ENCODE results near the gene GREB1L.
"Not testable (repeated sequence)": the region's sequence is repeated elsewhere in the genome, so short reads cannot be mapped to it uniquely, and the experiment has no call there.

Gene GREB1L

DNA sequence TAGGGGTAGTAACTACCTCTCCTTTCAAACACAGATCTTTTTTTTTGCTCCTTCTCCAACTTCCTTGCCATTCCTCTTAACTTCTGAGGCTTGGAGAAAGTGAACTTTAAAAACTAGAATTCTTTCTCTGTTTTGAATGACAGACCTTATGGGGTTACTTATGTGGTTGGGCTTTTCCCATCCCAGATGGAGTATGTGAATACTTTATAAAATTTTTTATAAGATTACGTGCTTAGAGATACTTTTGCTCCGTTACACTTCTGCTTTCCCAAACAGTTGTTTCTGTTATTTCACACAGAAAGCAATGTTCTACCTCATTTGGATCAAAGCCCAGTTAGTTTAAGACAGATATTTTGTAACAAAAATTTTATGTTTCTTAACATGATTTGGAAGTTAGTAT lies 20.2 kb downstream of the GREB1L start:
- no peak for FAIRE-seq
- no peak for DNase-seq (ENCODE audit: extremely low spot score, insufficient read length, low read depth)

GRCh38 chr18:21262979-21263378 lies 20.9 kb downstream of the GREB1L start:
- FAIRE-seq (no peak), DNase-seq (ENCODE audit: extremely low spot score, insufficient read length, low read depth) (no peak)

DNA sequence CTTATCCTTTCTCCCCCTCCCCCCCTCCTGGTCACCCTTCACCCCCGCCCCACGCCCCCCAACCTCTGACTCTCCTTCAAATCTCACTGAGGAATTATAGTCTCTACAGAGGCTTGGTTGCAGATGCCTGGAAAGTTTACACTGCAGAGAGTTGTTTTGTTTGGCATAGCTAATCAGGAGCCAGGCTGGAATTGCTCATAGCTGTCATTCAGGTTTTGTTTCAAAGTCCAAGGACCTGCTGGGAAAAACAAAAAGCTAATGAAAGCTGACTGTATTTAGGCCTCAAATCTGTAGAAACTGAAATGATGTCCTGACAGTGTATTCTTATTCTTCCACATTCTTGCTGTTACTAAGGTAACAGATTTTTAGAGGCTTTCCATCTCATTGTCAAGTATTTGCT lies 22.6 kb downstream of the GREB1L start:
- FAIRE-seq: no peak

GRCh38 chr18:21265971-21266673 lies 24.1 kb downstream of the GREB1L start:
- FAIRE-seq: no peak
- no peak for DNase-seq (ENCODE audit: extremely low spot score, insufficient read length, low read depth)

More for the DNA sequence above, 22.6 kb downstream of the GREB1L start:
- no peak for DNase-seq (ENCODE audit: extremely low spot score, insufficient read length, low read depth)

- FAIRE-seq (no peak), DNase-seq (ENCODE audit: extremely low spot score, insufficient read length, low read depth) (no peak)
These were observed 25.4 kb downstream of the GREB1L start for GRCh38 chr18:21267400-21267799.

- FAIRE-seq: no peak
These were observed 27.3 kb downstream of the GREB1L start for GRCh38 chr18:21269349-21269748.

DNA sequence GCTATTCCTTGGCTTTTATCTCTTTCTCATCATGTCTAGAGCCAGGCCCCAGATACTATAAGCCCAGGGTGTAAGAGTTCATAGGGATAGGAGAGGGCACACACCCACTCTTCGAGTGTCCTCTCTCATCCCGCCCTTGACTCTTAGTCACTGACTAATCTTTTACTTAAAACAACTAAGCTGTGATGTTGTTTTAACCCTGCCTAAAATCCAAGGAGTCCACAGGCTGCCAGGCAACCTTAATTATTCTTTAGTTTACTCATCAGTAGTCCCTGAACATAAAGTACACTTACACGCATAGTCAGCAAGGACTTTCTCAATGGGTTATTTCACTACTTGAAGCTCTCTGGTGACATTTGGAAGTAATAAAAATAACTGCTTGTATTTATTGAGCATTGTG lies 28.4 kb downstream of the GREB1L start:
- DNase-seq (ENCODE audit: extremely low spot score, insufficient read length, low read depth): no peak
- FAIRE-seq: no peak

More at GRCh38 chr18:21269349-21269748, 27.3 kb downstream of the GREB1L start:
- DNase-seq (ENCODE audit: extremely low spot score, insufficient read length, low read depth): no peak

DNA sequence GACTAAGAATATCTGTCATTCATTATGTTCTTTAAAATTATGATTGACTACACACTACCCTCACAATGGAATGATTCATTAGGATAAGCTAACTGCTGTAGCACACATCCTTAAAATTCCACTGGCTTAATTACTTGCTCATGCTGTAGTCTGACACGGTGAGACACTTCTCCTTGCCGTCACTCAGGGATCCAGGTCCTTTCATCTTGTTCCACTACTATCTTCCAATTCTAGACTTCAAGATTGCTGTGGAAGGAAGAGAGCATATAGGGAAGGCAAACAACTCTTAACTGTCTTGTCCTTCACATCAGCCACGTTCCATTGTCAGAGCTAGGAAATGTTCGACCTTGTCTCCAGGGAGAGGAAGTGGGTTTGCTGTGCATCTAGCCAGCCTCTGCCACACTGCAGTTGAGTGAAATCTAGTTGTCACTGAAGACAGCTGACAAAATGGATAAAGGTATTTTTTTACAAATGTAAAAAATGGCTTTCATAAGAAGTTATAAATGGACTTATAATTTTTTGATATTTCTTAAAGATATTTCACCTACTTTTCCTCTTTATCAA lies 30.1 kb downstream of the GREB1L start:
- no peak for DNase-seq (ENCODE audit: extremely low spot score, insufficient read length, low read depth)

DNA sequence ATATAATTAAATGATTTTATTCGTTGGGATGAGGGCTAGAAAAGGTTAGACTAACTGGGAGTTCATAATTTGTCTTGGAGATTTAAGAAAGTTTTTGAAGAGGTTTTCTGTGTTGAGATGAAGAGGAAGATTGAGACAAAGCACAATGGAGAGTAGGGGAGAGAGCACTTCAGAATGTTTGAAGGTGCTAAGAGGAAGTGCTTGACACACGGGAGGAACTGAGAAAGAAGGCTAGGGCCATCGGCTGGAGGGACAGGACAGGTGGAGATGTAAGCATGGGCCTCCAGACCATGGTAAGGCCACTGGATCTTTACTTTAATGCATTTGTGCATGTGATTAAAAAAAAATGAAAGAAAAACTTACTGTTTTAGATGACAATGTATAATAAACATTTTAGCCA lies 31.5 kb downstream of the GREB1L start:
- DNase-seq (ENCODE audit: extremely low spot score, insufficient read length, low read depth) (no peak), FAIRE-seq (no peak)

More for the DNA sequence above, 30.1 kb downstream of the GREB1L start:
- FAIRE-seq: no peak

GRCh38 chr18:21275645-21276044 lies 33.6 kb downstream of the GREB1L start:
- FAIRE-seq: no peak
- DNase-seq (ENCODE audit: extremely low spot score, insufficient read length, low read depth): no peak

DNA sequence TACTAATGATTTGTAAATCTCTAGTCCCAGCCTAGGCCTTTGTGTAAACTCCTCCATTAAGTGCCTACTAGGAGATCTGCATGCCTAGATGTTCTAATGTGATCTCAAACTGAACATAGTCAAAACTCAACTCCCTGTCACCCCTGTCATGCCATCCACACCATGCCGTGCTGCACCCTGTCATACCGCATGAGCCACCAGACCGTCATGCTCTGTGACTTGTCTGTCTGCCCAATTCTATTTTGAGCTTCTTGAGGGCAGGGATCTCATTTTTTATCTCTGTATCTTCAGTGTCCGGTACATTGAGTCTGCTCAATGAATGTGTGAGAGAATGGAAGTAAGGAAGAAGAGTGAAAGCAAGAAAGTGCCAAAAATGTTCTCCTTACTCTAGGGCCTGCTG lies 35.5 kb downstream of the GREB1L start:
- FAIRE-seq: no peak

DNA sequence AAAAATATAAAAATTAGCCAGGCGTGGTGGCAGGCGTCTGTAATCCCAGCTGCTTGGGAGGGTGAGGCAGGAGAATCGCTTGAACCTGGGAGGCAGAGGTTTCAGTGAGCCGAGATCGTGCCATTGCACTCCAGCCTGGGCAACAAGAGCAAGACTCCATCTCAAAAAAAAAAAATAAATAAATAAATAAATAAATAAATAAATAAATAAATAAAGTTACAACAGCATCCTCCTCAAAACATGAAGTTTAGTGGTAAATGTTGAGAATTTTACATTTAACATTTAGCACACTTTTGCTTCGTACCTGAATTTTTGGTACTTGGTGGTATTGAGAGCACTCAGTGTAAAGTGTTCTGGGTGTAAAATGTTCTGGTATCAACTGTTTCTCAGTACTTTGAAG lies 36.2 kb downstream of the GREB1L start:
- not testable (repeated sequence) for DNase-seq (ENCODE audit: extremely low spot score, insufficient read length, low read depth); FAIRE-seq

More for the DNA sequence above, 35.5 kb downstream of the GREB1L start:
- DNase-seq (ENCODE audit: extremely low spot score, insufficient read length, low read depth): no peak

GRCh38 chr18:21281603-21282002 lies 39.6 kb downstream of the GREB1L start:
- no peak for DNase-seq (ENCODE audit: extremely low spot score, insufficient read length, low read depth)
- FAIRE-seq: no peak

DNA sequence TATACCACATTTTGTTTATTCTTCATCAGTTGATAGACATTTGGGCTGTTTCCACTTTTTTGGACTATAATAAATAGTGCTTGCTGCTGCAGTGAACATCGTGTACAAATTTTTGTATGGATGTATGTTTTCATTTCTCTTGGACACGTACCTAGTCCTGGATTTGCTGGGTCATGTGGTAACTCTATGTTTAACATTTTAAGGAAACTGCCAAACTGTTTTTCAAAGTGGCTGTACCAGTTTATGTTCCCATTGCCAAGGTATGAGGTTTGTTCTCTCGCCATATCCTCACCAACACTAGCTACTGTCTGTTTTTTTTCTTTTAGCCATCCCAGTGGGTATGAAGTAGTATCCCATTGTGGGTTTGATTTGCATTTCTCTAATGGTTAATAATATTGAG lies 42.5 kb downstream of the GREB1L start:
- DNase-seq (ENCODE audit: extremely low spot score, insufficient read length, low read depth) (no peak), FAIRE-seq (no peak)

DNA sequence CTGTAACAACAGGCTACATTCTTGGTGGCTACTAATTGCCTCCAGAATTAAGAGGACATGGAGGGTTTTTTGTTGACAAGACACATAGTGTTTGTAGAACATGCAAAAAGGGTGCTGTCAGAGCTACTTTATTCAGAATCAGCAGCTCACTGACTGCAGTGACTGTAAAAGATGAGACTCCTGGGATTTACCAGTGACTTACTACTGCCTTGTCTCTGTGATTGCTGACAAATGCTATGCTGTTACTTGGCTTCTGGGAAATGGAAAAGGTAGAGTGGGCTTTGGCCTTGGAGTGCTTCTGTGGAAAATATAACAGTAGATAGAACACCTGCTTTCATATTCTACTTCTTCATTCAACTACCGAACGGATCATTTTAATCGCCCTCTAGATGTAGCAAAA lies 47.8 kb downstream of the GREB1L start:
- FAIRE-seq (no peak), DNase-seq (ENCODE audit: extremely low spot score, insufficient read length, low read depth) (no peak)

- no peak for FAIRE-seq
- no peak for DNase-seq (ENCODE audit: extremely low spot score, insufficient read length, low read depth)
These were observed 49.1 kb downstream of the GREB1L start for GRCh38 chr18:21291106-21291505.

- FAIRE-seq (no peak), DNase-seq (ENCODE audit: extremely low spot score, insufficient read length, low read depth) (no peak)
These were observed 51.4 kb downstream of the GREB1L start for GRCh38 chr18:21293479-21293878.

DNA sequence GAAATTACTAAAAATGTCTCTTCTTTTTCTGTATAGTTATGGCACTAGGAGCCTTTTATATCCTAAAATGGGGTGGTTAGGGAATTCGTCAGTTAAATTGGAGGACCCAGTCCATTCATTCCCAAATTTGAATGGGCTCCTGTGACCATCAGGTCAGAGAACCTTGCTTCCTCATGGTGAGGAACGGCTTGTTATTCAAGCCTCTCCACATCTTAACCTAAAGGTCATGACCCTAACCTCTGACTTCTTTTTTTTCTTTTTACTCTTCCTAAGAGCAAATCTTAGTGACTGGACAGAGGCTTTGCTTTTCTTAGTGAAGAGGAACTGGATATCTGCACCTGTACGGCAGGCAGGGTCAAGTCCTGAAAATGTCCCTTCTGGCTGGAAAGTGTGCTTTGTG lies 53.1 kb downstream of the GREB1L start:
- DNase-seq (ENCODE audit: extremely low spot score, insufficient read length, low read depth) (no peak), FAIRE-seq (no peak)

DNA sequence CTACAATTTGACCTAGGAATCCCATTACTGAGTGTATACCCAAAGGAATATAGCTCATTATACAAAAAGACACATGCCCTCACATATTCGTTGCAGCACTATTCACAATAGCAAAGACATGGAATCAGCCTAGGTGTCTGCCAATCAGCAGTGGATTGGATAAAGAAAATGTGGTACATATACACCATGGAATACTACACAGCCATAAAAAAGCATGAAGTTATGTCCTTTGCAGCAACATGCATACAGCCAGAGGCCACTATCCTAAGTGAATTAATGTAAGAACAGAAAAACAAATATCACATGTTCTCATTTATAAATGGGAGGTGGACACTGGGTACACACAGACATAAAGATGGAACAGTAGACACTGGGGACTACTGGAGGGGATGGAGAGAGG lies 54.0 kb downstream of the GREB1L start:
- DNase-seq (ENCODE audit: extremely low spot score, insufficient read length, low read depth) (no peak), FAIRE-seq (no peak)

DNA sequence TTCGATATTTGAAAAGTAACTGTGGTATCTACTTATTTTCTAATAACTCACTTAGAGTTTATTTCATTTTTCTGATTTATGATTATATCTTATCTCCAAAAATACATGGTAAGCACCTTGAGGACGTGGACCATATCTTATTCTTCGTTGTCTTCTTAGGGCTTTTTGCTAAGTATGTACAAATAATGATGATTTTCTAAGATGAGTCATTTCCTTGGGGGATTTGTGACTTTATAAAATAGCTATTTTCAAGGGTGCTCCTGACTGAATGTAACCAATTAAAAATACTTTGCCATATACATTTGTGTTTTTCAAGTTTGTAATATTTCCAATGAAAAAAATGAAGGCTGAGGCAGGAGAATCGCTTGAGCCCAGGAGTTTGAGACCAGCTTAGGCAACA lies 56.3 kb downstream of the GREB1L start:
- DNase-seq (ENCODE audit: extremely low spot score, insufficient read length, low read depth) (no peak), FAIRE-seq (no peak)

DNA sequence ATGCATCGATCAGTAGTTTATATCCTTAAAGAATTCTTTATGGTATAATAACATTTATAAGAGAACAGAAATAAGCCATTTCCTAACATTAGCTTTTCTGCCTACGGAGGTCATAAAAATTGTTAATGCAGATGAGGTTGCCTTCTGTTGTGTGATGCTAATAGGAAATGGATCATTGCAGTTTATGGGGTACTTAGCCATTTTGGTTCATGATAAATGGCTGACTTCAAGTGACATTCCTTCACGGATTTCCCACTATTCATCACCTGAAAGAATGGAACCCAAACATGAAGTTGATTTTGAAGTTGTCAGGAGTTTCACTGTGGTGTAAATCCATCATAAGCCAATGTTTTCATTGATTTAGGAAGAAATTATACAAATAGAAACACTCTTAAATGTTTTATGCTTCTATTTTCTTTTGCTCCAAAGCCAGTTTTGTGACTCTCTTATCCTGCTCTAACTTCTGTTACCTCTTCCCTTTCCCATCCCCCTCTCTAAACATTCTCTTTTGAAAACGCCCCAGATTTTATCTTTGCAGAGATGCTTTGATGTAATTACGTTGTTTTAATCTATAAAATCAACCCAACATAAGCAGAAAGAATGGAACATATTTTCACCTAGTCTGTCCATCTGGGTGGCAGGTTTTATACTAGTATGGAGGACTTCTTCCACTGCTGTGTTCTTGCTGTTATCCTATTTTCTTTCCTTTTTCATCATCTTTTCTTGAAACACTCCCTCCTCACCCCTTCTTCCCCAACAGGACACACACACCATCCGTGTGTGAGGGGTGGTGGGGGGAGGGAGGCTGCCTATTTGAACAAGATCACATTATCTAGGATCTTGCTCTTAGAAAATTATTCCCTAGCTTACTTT lies 58.2 kb downstream of the GREB1L start:
- no peak for FAIRE-seq
- no peak for DNase-seq (ENCODE audit: extremely low spot score, insufficient read length, low read depth)

Measured in GM18507 (cell line).